Panc1 (cell line): Measurements from ENCODE around the gene C19orf33.

Source experiments
- CTCF ChIP-seq: fragments of 450-650 bp; IDR thresholded peaks from 2 replicates; pipeline ENCODE4 v1.5.1; 2017; ENCODE audit warnings: mild to moderate bottlenecking
- REST ChIP-seq, 2 experiments: IDR thresholded peaks; 2 replicates each; pipeline ENCODE4 v1.6.1; 2011 to 2012; ENCODE audit warnings: low read depth in 2 of 2, control low read depth in 1 of 2, low read length in 1 of 2, mild to moderate bottlenecking in 1 of 2, moderate library complexity in 1 of 2; ENCODE audit not compliant: insufficient read depth in 1 of 2

GRCh38 chr19:38340927-38341326, 36.9 kb downstream of the C19orf33 start:
- TF ChIP-seq CTCF (no peak), REST (IDR thresholded peaks at IDR 0.05; ENCODE audit: insufficient read depth in 1 of 2, low read depth in 2 of 2, low read length in 1 of 2) (no peak)
